Hematopoietic multipotent progenitor cell treated with erythropoietin and hydrocortisone succinate and interleukin-3 and kit ligand, for 15 days (in vitro differentiated cells): Measurements from ENCODE around the gene VAPB.
"Not testable (repeated sequence)": the region's sequence is repeated elsewhere in the genome, so short reads cannot be mapped to it uniquely, and the experiment has no call there.

Experiments used
- DNase-seq: peaks from one replicate; pipeline ENCODE4 v3.0.0-alpha.2; 2015; ENCODE audit warnings: low spot score

Gene VAPB, protein sequence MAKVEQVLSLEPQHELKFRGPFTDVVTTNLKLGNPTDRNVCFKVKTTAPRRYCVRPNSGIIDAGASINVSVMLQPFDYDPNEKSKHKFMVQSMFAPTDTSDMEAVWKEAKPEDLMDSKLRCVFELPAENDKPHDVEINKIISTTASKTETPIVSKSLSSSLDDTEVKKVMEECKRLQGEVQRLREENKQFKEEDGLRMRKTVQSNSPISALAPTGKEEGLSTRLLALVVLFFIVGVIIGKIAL

DNA sequence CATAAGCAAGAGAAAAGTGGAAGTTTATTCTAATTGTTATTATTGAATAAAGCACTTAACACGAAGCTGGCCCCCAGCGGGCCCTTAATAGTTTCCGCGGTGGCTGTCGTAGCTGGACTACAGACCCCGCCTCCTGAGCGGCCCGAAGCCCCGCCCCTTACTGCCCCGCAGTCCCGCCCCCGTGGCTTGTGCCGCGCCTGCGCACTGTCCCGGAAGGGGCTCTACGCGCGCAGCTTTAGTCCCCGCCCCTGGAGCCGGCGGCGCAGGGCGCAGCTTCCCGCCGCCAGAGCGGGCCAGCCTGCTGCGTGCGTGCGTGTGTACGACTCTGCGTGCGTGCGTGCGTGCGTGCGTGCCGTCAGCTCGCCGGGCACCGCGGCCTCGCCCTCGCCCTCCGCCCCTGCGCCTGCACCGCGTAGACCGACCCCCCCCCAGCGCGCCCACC lies at the start of gene VAPB:
TSS of gene VAPB (plus strand) at position 348 of the 442 bp plus-strand sequence. CDS start 231 bp downstream, outside the sequence.
- peak; percentile 97 for DNase-seq

- no peak for DNase-seq
These were observed 49.3 kb upstream of the VAPB start for GRCh38 chr20:58339741-58340140.

- no peak for DNase-seq
These were observed 48.9 kb upstream of the VAPB start for GRCh38 chr20:58340151-58340550.

DNA sequence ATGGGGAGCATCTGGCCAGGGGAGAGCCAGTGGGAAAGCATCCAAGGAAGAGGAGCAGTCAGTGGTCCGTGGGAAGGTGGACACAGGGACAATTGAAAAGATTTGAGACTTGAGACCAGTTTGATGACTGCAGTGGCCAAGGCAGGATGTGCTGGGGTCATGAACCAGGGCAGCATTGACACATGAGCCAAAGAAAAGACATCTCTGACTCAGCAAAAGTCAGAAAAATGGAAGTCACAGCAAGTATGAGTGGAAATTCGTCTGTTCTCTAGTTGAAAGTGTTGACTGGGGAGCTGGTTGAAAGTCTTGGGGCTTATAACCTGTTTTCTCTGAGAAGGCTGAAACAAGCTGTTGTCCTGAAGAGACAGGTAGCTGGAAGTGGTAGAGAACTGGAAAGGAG lies 48.2 kb upstream of the VAPB start:
- DNase-seq: no peak

GRCh38 chr20:58342104-58342945 lies 46.7 kb upstream of the VAPB start:
- no peak for DNase-seq

DNA sequence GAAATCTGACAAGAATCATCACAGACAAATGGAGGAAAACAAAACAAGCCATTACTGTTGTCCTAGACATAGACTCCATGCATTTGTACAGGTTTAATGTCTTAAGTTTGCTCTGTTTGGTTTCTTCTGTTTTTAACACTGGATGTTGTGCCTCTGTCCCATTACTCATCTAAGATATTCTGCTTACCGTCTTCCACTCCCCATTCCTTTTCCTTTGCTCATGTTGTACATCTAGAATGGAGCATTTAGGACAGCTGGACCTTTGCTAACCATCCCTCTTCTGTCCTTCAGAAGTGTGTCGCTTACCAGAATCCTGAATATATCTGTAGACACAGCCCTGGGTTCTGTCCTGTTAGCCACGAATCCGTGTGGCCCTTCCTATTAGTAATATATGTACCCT lies 44.3 kb upstream of the VAPB start:
- no peak for DNase-seq

DNA sequence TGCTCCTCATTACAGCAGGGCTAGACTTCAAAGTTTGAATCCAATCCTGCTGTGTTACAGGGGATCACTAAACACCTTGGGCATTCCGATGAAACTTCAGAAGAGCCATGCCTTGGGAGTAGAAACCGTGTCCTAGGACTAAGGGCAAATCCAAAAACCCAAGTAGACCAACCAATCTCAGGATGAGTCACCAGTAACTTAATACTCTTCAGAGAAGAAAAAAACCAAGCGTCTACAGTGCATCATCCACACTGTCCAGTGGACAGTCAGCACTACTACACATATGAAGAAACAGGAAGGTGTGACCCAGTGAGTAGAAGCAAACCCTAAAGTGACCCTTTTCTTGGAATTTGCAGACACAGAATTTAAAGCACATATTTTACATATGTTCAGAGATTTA lies 39.5 kb upstream of the VAPB start:
- no peak for DNase-seq

GRCh38 chr20:58352468-58352867 lies 36.6 kb upstream of the VAPB start:
- no peak for DNase-seq

- no peak for DNase-seq
These were observed 29.6 kb upstream of the VAPB start for GRCh38 chr20:58359441-58359840.

DNA sequence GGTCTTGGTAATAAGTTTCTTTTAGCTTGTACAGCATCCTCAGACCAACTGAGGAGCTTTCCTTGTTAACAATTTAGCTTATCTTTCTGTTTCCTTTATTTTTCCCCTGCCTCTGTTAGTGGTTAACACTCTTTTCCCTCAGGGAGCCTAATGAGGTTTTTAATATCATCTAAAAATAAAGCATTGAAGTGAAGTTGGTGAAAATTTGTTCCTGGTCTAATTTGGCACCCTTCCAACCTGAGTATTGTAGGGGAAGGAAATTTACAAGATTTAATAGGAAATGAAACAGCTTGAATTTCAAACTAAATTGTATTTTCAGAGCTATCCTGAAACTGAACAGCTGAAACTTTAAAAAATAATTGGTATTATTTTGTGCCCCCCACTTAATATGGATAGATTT lies 28.1 kb upstream of the VAPB start:
- no peak for DNase-seq

- DNase-seq: no peak
These were observed 27.4 kb upstream of the VAPB start for GRCh38 chr20:58361481-58362205.

DNA sequence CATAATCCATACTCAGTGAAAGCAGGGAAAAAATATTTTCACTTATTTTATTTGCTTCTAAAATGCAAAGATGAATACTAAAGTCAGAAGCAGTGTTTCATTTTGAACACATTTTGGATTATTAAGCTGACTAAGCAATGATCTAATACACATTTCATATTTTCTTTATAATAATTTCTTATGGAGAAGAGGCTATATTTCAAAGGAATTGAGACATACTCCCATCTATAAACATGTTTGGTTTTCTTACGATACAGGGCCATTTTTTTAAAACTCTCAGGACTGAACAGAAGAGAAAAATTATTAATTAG lies 26.9 kb upstream of the VAPB start:
- DNase-seq: no peak

- no peak for DNase-seq
These were observed 26.1 kb upstream of the VAPB start for GRCh38 chr20:58362970-58363369.

GRCh38 chr20:58366866-58367265 lies 22.2 kb upstream of the VAPB start:
- DNase-seq: no peak

- DNase-seq: no peak
These were observed 16.2 kb upstream of the VAPB start for GRCh38 chr20:58372806-58373205.

- not testable (repeated sequence) for DNase-seq
These were observed 15.7 kb upstream of the VAPB start for GRCh38 chr20:58373296-58373695.

DNA sequence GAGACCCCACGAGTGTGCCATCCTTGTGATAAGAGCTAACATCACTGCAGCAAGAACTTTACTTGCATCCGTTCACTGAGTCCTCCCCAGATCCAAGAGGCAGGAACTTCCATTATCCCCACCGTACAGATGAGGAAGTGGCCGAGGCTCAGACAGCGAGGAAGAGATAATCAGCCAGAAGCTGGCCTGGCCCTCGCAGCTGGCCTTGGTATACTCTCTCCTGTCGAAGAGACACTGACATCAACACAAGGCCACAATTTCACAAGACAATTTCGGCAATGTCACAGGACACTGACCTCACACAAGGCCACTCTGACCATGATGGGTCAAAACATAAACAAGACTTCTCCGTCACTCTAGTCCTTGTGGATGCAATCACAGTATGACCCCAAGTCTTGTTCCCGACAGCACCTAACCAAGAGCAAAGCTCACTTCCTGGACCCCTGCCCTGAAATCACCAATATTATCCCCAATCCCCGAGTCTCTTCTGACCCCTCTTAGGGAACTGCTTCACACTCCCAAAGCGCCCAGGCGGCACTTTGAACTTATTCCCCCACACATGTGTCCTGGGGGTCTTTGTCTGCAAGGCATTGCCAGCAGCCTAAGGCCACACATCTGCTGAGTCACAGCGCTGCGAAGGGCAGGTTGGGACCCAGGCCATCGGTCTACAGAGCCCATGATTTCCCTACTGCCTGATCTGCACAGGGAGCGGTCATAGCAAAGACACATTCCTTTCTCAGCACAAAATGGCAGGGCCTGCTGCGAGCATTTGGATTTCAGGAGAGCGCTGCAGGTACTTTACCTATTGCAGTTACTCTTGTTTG lies 14.8 kb upstream of the VAPB start:
- no peak for DNase-seq

DNA sequence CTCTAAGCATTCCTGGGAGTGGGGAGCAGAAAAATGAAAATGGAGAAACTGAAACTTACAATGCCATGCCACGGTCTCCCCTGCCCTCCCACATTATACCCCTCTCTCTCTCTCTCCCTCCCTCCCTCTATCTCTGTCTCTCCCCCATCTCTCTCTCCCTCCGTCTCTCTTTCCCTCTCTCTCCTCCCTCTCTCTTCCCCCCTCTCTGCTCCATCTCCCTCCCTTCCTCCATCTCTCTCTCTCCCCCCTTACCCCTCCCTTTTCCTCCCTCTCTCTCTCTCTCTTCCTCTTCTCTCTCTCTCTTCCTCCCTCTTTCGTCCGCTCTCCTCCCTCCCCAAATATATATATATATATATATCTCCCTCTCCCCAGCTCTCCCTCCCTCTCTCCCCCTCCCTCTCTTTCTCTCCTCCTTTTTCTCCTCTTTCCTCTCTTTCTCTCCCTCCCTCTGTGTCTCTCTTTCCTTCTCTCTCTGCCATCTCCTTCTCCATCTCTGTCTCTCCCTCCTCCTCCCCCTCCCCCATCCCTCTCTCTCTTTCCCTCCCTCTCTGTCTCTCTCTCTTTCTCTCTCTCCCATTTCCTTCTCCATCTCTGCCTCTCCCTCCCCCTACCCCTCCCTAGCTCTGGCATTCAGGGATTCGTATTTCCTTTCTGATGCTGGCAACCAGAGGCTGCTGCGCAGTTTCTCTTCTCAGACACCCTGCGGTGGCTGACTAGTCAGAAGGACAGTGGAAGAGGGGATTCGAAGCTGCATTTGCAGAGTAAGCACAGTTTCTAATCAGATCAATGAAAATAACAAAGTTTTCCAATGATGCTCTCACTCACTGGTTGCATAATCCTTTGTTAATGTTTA lies 13.9 kb upstream of the VAPB start:
- no peak for DNase-seq

DNA sequence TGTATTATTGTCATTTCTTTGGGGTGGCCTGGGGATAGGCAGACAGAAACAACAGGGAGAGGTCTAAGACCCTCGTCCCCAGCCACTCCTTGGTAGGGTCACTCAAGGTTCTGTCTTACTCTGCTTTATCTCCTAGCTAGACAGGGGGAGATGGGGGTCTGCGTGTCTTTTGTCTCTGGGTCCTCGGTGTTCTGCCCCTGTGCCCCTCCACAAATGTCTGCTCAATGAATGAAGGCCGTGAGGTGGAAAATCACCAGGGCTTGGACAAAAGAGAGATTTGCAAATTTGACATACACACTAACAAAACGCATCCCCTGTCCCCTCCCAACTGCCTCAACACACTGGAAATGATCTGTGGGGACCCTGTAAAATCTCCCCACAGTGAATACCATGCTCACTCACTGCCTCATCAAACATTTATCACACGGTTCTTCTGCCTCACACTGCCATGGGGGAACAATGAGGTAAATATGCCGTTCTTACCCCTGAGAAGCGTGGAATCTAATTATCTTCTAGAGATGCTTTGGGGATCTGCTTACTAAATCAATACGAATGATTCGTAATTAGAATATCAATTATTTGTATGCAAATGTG lies 13.2 kb upstream of the VAPB start:
- no peak for DNase-seq

GRCh38 chr20:58377017-58377416 lies 12.0 kb upstream of the VAPB start:
- DNase-seq: no peak
